Measurements from ENCODE around the gene SLC15A1.

Gene SLC15A1, protein sequence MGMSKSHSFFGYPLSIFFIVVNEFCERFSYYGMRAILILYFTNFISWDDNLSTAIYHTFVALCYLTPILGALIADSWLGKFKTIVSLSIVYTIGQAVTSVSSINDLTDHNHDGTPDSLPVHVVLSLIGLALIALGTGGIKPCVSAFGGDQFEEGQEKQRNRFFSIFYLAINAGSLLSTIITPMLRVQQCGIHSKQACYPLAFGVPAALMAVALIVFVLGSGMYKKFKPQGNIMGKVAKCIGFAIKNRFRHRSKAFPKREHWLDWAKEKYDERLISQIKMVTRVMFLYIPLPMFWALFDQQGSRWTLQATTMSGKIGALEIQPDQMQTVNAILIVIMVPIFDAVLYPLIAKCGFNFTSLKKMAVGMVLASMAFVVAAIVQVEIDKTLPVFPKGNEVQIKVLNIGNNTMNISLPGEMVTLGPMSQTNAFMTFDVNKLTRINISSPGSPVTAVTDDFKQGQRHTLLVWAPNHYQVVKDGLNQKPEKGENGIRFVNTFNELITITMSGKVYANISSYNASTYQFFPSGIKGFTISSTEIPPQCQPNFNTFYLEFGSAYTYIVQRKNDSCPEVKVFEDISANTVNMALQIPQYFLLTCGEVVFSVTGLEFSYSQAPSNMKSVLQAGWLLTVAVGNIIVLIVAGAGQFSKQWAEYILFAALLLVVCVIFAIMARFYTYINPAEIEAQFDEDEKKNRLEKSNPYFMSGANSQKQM

DNA sequence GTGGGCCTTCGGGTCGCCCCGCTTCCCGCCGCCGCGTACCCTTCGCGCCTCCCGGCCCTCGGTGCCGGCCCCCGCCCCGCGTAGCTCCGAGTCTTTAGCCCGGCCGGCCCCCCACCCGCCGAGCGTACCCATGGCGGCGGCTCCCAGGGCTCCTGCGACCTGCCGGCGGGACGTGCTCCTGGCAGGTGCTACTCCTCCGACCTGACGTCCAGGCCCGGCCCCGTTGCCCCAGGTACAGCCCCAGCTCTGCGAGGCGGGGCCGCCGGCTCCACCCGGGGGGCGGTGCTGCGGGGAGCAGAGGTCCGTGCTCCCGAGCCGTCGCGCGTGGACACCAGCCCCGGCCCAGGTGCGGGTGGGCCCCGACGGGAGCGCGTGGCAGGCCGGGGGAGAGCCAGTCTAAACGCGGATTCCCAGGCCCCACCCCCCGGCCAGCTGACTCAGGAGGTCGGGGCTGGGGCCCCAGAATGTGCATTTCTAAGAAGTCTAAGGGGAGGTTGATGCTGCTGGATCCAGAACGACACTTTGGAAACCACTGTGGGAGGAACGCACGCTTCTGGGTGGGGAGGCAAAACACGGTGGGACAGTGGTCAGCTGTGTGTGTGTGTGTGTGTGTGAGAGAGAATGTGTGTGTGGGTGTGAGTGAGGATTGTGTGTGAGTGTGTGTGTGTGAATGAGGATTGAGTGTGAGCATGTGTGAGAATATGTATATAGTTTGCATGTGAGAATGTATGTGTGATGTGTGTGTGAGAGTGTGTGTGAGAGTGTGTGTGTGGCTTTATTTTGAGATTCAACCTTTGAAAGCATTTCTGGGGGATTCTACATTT is at the start of gene SLC15A1:
Gene SLC15A1 (minus strand): TSS at position 206 of the 824 bp plus-strand sequence. CDS start 74 bp downstream, at position 132.
- no peak for DNase-seq (ENCODE audit: low read depth)

DNA sequence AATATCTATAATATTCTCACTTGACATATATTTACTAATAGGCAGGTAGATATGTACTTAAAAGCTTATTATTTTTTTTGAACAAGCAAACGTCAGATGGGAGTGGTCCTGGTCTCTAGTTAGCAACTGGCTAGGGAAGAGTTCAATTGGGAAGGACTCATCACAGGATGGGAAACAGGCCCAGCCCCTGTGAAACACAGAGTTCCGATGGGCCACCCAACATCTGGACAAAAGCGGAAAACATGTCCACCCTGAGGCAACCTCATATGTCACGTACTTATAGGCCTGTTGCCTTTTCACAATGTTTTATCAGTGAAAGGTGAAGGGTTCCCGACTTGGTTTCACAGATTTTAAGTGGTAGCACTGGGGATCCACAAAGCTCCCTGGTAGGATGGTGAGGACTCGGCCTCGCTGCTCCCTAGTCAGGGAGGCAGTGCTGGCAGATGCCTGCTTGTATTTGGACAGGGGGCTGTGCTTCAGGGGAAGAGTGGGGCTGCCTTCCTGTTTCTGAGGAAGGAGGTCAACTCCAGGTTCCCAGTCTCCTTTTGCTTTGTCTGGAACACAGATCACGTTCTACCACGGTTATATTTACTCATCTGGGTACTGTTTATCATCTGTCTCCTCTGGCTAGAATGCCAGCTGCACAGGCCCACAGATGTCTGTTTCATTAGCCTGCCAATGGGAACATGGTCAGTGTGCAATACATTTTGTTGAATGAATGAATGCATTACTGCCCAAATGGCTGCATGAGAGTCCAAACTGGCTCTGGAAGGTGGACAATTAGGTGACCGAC is 49.4 kb upstream of the SLC15A1 start:
- DNase-seq (ENCODE audit: low read depth): no peak

DNA sequence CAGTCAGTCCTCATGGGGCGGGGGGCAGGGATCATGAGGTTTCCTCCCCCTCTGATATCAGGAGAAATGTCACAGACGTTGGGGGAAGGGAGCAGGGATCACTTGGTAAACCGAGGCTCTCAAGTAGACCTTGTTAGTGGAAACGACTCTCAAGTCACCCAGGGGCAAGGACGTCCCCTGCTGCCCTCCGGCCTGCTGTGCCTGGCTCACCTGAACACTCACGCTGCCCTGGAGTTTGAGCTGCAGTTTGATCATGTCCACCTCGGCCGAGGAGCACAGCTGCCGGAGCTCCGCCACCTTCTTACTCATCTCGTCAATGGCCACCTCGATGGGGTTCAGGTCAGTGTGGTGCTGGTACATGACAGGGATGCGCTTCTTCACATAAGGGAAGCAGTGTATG is 47.6 kb upstream of the SLC15A1 start:
- no peak for DNase-seq (ENCODE audit: low read depth)

DNA sequence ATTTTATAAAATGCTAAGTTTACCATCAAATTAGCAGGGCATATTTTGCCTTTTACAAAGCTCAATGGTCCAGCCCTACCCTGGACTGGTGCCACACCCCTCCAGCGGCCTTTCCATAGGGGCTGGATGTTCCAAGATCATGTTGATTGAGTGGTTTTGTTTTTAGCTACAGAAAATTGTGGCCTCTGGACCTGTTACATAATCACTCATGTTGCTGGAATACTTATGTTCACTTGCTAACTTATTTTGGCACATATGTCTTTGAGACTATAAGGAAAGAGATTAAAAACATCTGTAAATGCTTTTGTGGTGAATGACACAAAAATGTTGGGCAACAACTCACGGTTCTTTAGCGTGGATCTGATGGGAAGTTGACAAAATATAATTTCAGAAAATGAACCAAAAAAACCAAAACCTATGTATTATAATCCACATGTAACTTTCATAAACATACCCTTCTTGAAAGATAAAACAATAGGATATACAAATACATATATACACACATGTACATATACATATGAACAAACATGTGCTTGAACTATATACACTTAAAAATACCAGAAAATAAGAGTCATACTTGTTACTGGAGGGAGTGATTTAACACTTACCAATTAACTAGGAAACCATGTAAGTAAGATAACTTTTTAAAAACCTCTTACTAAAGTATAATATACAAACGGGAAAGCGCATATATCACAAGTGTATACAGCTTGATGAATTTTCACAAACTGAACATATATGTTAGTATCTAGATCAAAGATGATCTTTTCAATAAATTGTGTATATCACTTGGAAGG is 46.6 kb upstream of the SLC15A1 start:
- DNase-seq (ENCODE audit: low read depth): no peak

GRCh38 chr13:98797456-98797855 is 45.0 kb upstream of the SLC15A1 start:
- no peak for DNase-seq (ENCODE audit: low read depth)

- DNase-seq (ENCODE audit: low read depth): no peak
Observed at GRCh38 chr13:98796798-98797197, 44.3 kb upstream of the SLC15A1 start.

GRCh38 chr13:98796191-98796590 is 43.7 kb upstream of the SLC15A1 start:
- no peak for DNase-seq (ENCODE audit: low read depth)

GRCh38 chr13:98795220-98795619 is 42.7 kb upstream of the SLC15A1 start:
- DNase-seq (ENCODE audit: low read depth): no peak

DNA sequence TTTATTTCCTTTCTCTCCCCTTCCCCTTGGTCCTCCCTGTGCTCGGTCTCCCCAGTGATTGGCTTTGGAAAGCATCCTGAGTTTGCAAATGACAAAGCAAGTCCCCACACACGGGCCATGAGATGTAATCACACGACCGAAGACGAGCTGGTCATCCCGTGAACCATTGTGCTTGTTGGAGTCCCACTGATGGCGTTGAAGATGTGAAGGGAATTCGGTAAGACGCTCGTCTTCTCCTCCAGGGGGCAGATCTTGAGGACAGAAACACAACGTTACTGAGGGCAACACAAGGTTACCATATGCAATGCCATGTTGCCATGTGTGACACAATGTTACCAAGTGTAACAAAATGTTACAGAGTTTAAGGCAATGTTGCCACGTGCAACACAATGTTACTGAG is 42.0 kb upstream of the SLC15A1 start:
- DNase-seq (ENCODE audit: low read depth): no peak

DNA sequence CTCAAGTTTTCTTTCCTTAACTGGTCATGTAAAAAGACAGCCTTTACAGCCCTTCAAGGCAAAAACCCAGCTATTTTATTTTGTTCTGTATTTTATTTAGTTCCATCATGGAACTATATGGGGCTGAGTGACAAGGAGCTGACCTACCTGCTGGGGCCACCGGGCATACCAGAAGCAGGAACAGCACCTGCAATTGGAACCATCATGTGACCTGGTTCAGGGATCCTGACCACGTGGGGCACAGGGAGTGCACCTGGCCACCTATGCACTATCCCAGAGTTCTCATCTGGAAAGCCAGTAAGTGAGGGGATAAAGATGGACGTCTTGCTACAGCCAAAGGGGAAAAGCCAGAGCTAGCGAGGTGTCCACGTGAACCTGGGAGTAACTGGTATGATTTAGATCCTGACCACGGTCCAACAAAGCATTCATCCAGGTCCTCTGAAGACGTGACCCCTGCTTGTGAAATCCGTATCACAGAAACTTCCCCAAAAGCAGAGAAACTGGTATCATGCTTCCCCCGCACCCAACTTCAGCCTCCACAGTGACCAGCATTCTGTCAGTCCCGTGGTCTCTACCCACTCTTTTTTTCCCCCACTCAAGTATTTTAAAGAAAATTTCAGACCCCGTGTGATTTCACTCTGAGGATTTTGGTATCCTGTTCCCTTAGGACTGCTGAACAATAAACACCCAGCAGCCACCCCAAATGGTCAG is 40.5 kb upstream of the SLC15A1 start:
- no peak for DNase-seq (ENCODE audit: low read depth)

- no peak for DNase-seq (ENCODE audit: low read depth)
Observed at GRCh38 chr13:98792321-98792720, 39.8 kb upstream of the SLC15A1 start.

DNA sequence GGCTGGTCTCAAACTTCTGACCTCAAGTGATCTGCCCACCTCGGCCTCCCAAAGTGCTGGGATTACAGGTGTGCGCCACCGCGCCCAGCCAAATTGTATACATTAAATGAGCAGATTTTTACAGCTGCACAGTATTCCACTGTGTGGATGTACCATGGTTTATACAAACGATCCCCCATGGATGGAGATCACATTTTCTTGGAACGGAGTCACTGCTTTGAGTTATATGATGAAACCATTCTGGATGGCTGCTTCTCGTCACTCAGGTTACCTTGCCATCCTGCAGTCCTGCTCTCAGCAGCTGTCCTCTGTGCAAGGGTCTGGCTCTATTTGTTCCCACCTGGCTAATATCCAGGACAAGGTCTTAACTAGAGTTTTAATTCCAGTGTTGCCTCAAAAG is 39.1 kb upstream of the SLC15A1 start:
- DNase-seq (ENCODE audit: low read depth): no peak

DNA sequence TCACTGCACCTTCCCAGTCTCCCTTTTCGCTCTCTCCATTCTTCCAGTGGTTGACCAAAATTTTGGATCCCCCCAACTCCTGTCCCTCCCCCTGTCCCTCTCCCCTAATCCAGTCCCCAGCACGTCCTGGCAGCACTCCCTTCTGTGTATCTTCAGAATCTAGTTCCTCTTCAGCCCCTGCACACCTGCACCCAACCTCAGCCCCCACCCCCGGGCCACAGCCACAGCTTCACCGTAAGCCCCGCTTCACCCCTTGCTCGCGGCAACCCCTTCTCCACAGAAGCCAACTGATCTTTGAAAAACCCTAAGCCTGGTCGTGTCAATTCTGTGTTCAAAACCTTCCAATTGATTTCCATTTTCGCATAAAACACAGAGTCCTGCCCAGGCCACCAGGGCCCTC is 35.5 kb upstream of the SLC15A1 start:
- no peak for DNase-seq (ENCODE audit: low read depth)

- no peak for DNase-seq (ENCODE audit: low read depth)
Observed at GRCh38 chr13:98787173-98787572, 34.7 kb upstream of the SLC15A1 start.

- no peak for DNase-seq (ENCODE audit: low read depth)
Observed at GRCh38 chr13:98786023-98786422, 33.6 kb upstream of the SLC15A1 start.

GRCh38 chr13:98785405-98785804 is 32.9 kb upstream of the SLC15A1 start:
- DNase-seq (ENCODE audit: low read depth): no peak

- no peak for DNase-seq (ENCODE audit: low read depth)
Observed at GRCh38 chr13:98784666-98785065, 32.2 kb upstream of the SLC15A1 start.

GRCh38 chr13:98783856-98784478 is 31.5 kb upstream of the SLC15A1 start:
- no peak for DNase-seq (ENCODE audit: low read depth)

DNA sequence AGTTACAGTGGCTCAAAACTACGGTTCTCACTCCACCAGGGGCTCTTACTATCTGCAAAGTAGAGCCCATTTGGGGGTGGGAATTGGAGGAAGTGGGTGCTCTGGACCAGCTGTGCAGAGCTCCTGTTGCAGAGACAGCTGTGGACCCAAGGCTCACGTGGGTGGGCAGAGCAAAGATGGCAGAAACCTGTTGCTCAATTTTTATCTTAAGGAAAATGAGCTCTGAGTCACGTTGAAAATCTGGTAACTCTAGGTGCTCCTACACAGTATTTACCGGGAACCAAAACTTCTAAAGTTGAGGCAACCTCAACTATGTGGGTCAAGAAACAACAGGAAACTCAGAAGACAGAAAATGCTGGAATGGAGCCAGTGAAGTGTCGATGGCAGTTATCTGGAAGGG is 30.2 kb upstream of the SLC15A1 start:
- DNase-seq (ENCODE audit: low read depth): no peak

- no peak for DNase-seq (ENCODE audit: low read depth)
Observed at GRCh38 chr13:98781905-98782304, 29.4 kb upstream of the SLC15A1 start.
